MM.1S (cell line): ENCODE results near the gene TSEN2.

ENCODE experiments used
- DNase-seq: peaks from one replicate; pipeline ENCODE4 v3.0.0-alpha.2; 2015
- H2AFZ ChIP-seq: fragments of 300-600 bp; sonication (generic); 2 replicates; pipeline ENCODE4 v1.6.0; 2016; ENCODE audit warnings: antibody characterized with exemption, low read length
- H3F3A ChIP-seq: fragments of 300-600 bp; sonication (generic); 2 replicates; pipeline ENCODE4 v1.6.1; 2016; ENCODE audit warnings: mild to moderate bottlenecking, antibody characterized with exemption, low read length, moderate library complexity, mixed read lengths; ENCODE audit not compliant: insufficient read depth
- H3K27ac ChIP-seq: fragments of 300-600 bp; sonication (generic); 2 replicates; pipeline ENCODE4 v1.5.1; 2016; ENCODE audit warnings: mild to moderate bottlenecking, low read length
- H3K27me3 ChIP-seq: fragments of 300-600 bp; sonication (generic); replicated peaks from 2 replicates; pipeline ENCODE4 v1.6.0; 2016; ENCODE audit warnings: low read length; ENCODE audit not compliant: insufficient read depth
- H3K36me3 ChIP-seq: fragments of 300-600 bp; sonication (generic); replicated peaks from 2 replicates; pipeline ENCODE4 v1.6.1; 2016; ENCODE audit warnings: mild to moderate bottlenecking, low read length, mixed read lengths; ENCODE audit not compliant: insufficient read depth
- H3K4me1 ChIP-seq: fragments of 300-600 bp; sonication (generic); 2 replicates; pipeline ENCODE4 v1.6.1; 2016; ENCODE audit warnings: low read length, mixed read lengths
- H3K4me2 ChIP-seq: fragments of 300-600 bp; sonication (generic); 2 replicates; pipeline ENCODE4 v1.6.0; 2016; ENCODE audit warnings: low read depth, low read length
- H3K4me3 ChIP-seq: fragments of 300-600 bp; sonication (generic); 2 replicates; pipeline ENCODE4 v1.5.1; 2016; ENCODE audit warnings: low read length, mixed read lengths
- H3K79me2 ChIP-seq: fragments of 300-600 bp; sonication (generic); 2 replicates; pipeline ENCODE4 v1.6.1; 2016; ENCODE audit warnings: mixed run types, low read length, mixed read lengths
- H3K9ac ChIP-seq: fragments of 300-600 bp; sonication (generic); 2 replicates; pipeline ENCODE4 v1.6.1; 2016; ENCODE audit warnings: low read length, mixed read lengths
- H3K9me2 ChIP-seq: fragments of 300-600 bp; sonication (generic); replicated peaks from 2 replicates; pipeline ENCODE4 v1.6.1; 2016; ENCODE audit warnings: mild to moderate bottlenecking, low read length, mixed read lengths; ENCODE audit not compliant: insufficient read depth
- H3K9me3 ChIP-seq: fragments of 300-600 bp; sonication (generic); replicated peaks from 2 replicates; pipeline ENCODE4 v1.6.1; 2016; ENCODE audit warnings: mild to moderate bottlenecking, low read length, mixed read lengths; ENCODE audit not compliant: insufficient read depth
- H4K20me1 ChIP-seq: fragments of 300-600 bp; sonication (generic); 2 replicates; pipeline ENCODE4 v1.6.1; 2016; ENCODE audit warnings: mild to moderate bottlenecking, low read length, moderate library complexity, mixed read lengths; ENCODE audit not compliant: insufficient read depth
- CTCF ChIP-seq: fragments of 300-600 bp; sonication (generic); IDR thresholded peaks from 2 replicates; pipeline ENCODE4 v1.5.1; 2016; ENCODE audit warnings: antibody characterized with exemption, low read length, mixed read lengths
- EZH2 ChIP-seq: fragments of 300-600 bp; sonication (generic); optimal IDR thresholded peaks from 2 replicates; pipeline ENCODE3; 2017; ENCODE audit warnings: low read depth, mild to moderate bottlenecking, antibody characterized with exemption, low read length, mixed read lengths
- EZH2phosphoT487 ChIP-seq: fragments of 300-600 bp; sonication (generic); IDR thresholded peaks from 2 replicates; pipeline ENCODE4 v1.6.1; 2018; ENCODE audit warnings: antibody characterized with exemption, low read length

The TSEN2 gene

GRCh38 chr3:12506201-12506709, 22.0 kb downstream of the TSEN2 start:
- Histone ChIP-seq H2AFZ (no peak overlapping the region), H4K20me1 (no peaks in the 10 kb centered on the region), H3K4me1 (no peaks in the 10 kb centered on the region), H3K9ac (no peak overlapping the region), H3K4me2 (no peak overlapping the region), H3K9me2 (no peaks in the 10 kb centered on the region), H3K36me3 (no peaks in the 10 kb centered on the region; the same call in 1 of the 2 replicates), H3K79me2 (no peaks in the 10 kb centered on the region), H3K27ac (no peak overlapping the region), H3K27me3 (no peaks in the 10 kb centered on the region), H3F3A (no peaks in the 10 kb centered on the region), H3K9me3 (no peaks in the 10 kb centered on the region), H3K4me3 (no peak overlapping the region)
- no peak for DNase-seq
- TF ChIP-seq EZH2 = no peak
- TF ChIP-seq CTCF = no peak
- no peak for TF ChIP-seq EZH2phosphoT487

- no peaks in the 10 kb centered on the region; the same call in 1 of the 2 replicates for H3K36me3 ChIP-seq
- DNase-seq = no peak
- no peaks in the 10 kb centered on the region for H3K9me2 ChIP-seq
- no peaks in the 10 kb centered on the region for H4K20me1 ChIP-seq
- H3K27me3 ChIP-seq = no peaks in the 10 kb centered on the region
- H3K79me2 ChIP-seq = no peaks in the 10 kb centered on the region
- no peak overlapping the region for H3K4me2 ChIP-seq
- H2AFZ ChIP-seq = no peak overlapping the region
- no peak overlapping the region for H3K9ac ChIP-seq
- H3F3A ChIP-seq = no peaks in the 10 kb centered on the region
- no peaks in the 10 kb centered on the region for H3K4me1 ChIP-seq
- TF ChIP-seq CTCF (no peak), EZH2 (no peak), EZH2phosphoT487 (no peak)
- no peak overlapping the region for H3K27ac ChIP-seq
- H3K4me3 ChIP-seq = no peak overlapping the region
- H3K9me3 ChIP-seq = no peaks in the 10 kb centered on the region
Observed at GRCh38 chr3:12507591-12508281, 23.5 kb downstream of the TSEN2 start.

- H3K36me3 ChIP-seq = no peaks in the 10 kb centered on the region; the same call in 1 of the 2 replicates
- H3K4me1 ChIP-seq = no peaks in the 10 kb centered on the region
- H3K4me2 ChIP-seq = no peak overlapping the region
- no peak overlapping the region for H3K27ac ChIP-seq
- H3K9me3 ChIP-seq = no peaks in the 10 kb centered on the region
- H3F3A ChIP-seq = no peaks in the 10 kb centered on the region
- no peak for TF ChIP-seq EZH2
- TF ChIP-seq EZH2phosphoT487 = no peak
- no peak for TF ChIP-seq CTCF
- no peak overlapping the region for H3K4me3 ChIP-seq
- H3K9me2 ChIP-seq = no peaks in the 10 kb centered on the region
- DNase-seq = no peak
- H3K27me3 ChIP-seq = no peaks in the 10 kb centered on the region
- H4K20me1 ChIP-seq = no peaks in the 10 kb centered on the region
- H2AFZ ChIP-seq = no peak overlapping the region
- H3K79me2 ChIP-seq = no peaks in the 10 kb centered on the region
- no peak overlapping the region for H3K9ac ChIP-seq
Observed at GRCh38 chr3:12508291-12508700, 24.0 kb downstream of the TSEN2 start.
